Measurements from ENCODE around the gene NDUFC2.
"Not testable (repeated sequence)": the region's sequence is repeated elsewhere in the genome, so short reads cannot be mapped to it uniquely, and the experiment has no call there.

Gene NDUFC2

DNA sequence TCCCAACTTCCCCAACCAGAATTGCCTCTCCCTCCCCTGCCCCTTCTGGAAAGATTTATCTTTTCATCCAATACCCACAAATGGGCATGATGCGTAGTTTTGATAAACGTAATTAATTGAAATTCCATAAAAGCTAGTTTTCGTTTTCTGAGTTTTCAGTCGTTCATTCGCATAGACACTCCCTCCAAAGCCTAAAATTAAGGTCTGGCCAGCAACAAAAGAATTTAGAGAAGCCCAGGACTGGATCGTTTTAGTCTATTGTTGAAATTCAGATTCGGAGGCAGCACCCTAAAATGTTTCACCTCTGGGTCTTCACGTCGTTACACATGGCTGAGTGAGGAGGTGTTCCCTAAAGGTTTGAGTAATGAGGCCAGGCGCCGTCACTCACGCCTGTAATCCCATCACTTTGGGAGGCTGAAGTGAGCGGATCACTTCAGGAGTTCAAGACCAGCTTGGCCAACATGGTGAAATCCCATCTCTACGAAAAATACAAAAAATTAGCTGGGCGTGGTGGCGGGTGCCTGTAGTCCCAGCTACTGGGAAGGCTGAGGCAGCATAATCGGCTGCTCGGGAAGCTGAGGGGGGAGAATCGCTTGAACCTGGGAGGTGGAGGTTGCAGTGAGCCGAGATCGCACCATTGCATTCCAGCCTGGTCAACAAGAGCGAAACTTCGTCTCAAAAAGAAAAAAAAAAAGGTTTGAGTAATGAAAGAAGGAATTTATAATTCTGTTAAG, 589 bp upstream of the NDUFC2 start:
- DNase-seq (ENCODE audit: low read depth), result no peak

DNA sequence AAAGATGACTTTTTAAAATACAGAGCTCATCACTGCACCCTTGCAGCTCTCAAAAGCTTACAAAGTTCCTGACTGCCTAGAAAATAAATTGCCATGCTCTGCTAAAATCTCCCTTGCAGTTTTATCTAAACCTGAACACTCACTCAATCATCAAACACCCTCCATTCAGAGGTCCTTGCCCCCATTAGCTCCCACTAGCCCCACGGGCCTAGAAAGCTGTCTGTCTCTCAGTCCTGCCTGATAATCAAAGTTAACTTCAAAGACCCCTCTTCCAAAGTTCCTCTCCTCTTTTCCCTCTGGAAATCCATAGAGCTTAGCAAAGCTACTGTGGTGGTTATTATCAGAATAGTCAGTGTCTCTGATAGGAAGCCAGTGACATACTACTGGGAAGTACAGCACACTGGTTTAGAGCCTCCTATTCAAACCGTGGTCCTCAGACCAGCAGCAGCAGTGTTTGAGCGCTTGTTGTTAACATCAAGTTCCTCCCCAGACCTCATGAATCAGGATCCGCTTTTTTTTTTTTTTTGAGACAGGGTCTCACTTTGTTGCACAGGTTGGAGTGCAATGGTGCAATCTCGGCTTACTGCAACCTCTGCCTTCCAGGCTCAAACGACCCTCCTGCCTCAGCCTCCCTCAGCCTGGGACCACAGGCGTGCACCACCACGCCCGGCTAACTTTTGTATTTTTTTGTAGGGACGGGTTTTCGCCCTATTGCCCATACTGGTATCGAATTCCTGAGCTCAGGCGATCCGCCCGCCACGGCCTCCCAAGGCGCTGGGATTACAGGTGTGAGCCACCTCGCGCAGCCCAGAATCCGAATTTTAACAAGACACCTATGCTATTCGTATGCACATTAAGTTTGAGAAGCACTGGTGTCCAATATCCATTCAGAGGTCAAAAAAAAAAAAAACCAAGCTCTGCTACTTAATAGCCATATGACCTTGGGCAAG, 1.2 kb downstream of the NDUFC2 start:
- no peak for DNase-seq (ENCODE audit: low read depth)

- not testable (repeated sequence) for DNase-seq (ENCODE audit: low read depth)
Measured at GRCh38 chr11:78077592-78077991, 2.1 kb downstream of the NDUFC2 start.

DNA sequence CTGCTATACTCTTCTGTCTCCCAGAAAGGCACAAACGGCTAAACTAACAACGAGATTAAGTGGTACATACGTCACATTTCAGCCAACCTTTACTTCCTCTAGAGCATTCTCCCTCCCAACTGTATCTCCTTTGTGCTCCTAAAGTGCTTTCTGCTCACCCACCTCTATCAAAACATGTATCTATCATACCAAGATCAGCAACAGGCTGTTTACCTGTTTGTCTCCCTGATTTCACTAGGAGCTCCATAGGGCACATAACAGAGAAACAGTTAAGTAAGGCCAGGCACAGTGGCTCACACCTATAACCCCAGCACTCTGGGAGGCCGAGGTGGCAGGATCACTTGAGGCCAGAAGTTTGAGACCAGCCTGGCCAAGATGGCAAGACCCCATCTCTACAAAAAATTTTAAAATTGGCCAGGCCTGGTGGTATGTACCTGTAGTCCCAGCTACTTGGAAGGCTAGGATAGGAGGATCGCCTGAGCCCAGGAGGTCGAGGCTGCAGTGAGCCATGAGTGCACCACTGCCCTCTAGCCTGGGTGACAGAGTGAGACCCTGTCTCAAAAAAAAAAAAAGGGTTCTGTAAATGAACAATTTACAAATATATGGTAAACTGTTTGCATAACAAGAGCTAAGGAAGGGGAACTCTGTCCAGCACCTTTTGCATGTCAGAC, 2.8 kb downstream of the NDUFC2 start:
- no peak for DNase-seq (ENCODE audit: low read depth)

DNA sequence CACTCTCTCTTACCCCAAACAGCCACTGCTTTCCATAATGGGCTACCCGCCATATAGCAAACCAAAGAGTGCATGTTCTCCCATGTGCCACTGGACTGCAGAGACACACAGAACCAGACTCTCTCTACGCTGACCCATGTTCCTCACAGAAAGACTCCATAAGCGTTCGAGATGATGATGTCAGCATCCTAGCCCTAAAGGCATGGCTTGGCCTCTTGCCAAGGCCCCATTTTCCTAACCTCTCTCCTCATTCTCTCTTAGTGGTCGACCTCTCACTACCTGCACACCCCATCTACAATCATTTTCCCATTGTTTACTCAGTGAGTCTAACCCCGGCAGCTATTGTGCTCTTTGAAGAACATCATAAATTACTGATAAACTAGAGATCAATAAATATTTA, 4.9 kb downstream of the NDUFC2 start:
- DNase-seq (ENCODE audit: low read depth), result no peak

DNA sequence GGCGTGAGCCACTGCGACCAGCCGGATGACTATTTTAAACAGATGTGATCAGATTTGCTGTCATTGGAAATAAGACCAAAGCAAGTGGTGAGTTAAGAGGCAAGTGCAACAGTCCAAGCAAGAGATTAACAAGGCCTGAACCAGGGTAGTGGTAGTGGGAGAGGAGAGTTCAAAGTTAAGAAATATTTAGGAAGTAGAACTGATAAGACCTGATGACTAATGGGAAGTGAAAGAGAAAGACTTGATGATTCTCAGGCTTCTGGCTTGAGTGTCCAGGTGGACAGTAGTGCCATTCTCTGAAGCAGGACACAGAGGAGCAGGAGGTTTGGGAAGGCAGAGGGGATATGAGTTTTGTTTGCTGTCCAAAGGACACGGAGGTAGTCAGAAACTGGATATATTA, 7.2 kb downstream of the NDUFC2 start:
- no peak for DNase-seq (ENCODE audit: low read depth)

DNA sequence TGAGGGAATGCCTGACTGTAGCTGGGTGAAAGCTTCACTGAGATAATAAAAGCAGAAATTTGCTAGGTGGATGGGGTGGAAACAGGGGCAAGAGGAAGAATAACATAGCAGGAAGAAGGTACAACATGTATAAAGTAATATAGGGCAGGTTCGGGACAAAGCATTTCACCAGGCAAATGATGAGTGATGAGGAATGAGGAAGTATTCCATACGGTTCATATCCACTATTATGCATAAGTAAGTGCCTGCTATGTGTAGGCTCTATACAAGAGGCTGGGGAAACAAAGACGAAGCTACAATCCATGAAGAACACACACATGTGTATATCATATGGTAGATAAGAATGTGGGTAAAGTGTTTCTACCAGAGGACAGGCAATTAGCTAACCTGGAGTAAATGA, 7.9 kb downstream of the NDUFC2 start:
- no peak for DNase-seq (ENCODE audit: low read depth)

- no peak for DNase-seq (ENCODE audit: low read depth)
Measured at GRCh38 chr11:78070621-78071020, 9.0 kb downstream of the NDUFC2 start.

- no peak for DNase-seq (ENCODE audit: low read depth)
Measured at GRCh38 chr11:78069465-78069864, 10.2 kb downstream of the NDUFC2 start.

DNA sequence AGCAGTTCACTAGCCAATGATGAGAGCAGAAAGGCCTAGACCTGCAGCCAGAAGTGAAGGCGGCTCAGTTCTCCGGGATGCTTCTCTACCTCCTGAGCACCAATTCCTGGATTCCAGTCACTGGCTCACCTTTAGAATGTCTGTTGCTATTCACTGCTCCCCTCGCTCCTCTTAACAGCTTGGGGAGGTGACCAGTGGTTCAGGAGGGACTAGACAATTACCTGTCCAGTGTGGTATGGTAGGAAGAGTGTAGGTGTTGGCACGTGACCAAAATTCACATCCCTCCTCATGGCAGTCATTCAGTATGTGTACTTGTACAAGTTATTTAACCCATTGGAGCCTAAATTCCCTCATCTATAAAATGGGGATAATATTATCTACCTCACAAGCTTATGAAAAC, 12.0 kb downstream of the NDUFC2 start:
- DNase-seq (ENCODE audit: low read depth), result no peak

- DNase-seq (ENCODE audit: low read depth), result no peak
Measured at GRCh38 chr11:78066471-78066870, 13.2 kb downstream of the NDUFC2 start.

DNA sequence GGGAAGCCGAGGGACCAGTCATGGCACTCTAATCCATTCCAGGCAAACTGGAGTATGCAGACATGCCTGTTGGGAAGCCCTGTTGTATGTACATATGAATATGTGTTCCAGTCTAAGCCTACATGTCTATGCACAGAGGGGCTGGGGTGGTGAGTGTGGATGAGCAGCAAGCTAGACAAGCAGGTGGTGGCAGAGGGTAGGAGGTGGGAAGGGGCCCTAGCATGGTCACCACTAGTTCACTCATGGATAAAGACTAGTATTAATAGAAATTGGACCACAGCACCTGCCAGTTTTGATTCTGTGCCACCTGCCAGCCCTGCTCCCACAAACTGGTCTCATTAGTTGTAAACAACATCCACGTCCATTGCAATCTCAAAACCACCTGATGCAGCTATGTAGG, 14.5 kb downstream of the NDUFC2 start:
- DNase-seq (ENCODE audit: low read depth), result no peak

GRCh38 chr11:78063440-78064181, 16.1 kb downstream of the NDUFC2 start, which contains the start of gene THRSP:
TSS of gene THRSP (plus strand) at chr11:78063861. CDS start at chr11:78063882, 21 bp downstream.
- DNase-seq (ENCODE audit: low read depth), result no peak

GRCh38 chr11:78062671-78063070, 17.0 kb downstream of the NDUFC2 start:
- no peak for DNase-seq (ENCODE audit: low read depth)

GRCh38 chr11:78061921-78062311, 17.7 kb downstream of the NDUFC2 start:
- DNase-seq (ENCODE audit: low read depth), result no peak

DNA sequence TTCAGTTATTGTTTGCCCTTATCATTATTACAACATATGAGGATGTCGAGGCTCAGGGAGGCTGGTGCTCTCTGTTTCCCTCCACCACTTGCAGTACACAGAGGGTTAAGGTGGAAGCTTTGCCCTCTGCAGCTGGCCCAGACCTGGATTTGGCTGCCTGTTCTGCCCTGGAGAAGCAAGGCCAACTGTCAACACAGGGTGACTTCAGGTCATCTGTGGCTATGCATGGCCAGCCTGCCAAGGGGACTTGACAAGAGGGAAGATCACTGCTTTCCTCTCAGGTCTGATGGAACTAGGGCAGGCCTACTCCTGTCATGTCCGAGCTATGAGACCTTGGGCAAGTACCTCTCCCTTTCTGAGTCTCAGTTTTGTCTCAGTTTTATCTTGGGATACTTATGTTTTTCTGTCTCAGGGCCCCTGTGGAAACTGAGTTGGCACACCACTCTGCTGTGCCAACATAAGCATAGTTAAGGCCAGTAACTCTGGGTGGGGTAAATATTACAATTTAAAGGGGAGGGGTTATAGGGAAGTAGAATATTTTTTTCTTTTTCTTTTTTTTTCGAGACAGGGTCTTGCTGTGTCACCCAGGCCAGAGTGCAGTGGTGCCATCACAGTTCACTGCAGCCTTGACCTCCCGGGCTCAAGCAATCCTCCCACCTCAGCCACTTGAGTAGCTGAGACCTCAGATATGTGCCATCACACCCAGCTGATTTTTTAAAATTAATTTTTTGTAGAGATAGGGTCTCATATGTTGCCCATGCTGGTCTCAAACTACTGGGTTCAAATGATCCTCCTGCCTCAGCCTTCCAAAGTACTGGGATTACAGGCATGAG, 18.4 kb downstream of the NDUFC2 start:
- DNase-seq (ENCODE audit: low read depth), result no peak

- no peak for DNase-seq (ENCODE audit: low read depth)
Measured at GRCh38 chr11:78060533-78060932, 19.1 kb downstream of the NDUFC2 start.

DNA sequence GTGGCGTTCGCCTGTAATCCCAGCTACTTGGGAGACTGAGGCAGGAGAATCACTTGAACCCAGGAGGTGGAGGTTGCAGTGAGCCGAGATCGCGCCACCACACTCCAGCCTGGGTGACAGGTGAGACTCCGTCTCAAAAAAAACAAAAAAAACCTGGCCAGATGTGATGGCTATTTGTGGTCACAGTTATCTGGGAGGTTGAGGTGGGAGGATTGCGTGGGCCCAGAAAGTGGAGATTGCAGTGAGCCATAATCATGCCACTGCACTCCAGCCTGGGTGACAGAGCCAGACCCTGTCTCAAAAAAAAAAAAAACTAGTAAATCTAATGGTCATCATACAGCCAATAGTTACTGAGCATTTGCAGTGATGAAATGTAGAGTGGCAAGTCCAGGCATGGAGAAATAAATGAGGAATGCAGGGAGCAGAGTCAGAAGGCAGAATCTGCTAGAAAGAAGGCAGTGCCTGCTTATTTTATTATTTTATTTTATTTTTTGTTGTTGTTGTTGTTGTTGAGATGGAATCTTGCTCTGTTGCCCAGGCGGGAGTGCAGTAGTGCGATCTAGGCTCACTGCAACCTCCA, 19.8 kb downstream of the NDUFC2 start:
- DNase-seq (ENCODE audit: low read depth), result not testable (repeated sequence)

DNA sequence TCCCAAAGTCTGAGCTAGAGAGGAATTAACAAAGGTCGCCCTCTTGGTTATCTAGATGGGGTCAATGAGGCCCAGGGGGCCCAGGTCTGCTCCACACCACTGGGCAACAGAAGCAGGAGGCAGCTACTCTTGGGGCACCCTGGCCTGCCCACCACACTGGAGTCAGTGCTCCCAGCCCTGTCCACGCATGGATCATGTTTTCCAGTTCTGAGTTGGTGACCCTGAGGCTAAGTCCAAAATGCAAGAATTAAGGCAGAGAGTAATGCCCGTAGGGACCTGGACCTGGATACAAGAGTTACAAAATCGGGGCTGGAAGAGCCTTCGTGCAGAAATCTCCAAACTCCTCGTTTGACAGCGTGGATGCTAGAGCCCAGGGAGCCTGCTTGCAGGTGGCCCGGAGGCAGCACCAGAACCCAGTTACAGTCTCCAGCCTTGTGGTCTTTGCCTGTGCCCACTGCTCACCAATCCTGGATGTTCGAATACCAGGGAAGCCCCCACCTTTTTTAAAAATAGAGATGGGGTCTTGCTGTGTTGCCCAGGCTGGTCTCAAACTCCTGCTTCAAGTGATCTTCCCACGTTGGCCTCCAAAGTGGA, 22.1 kb downstream of the NDUFC2 start:
- no peak for DNase-seq (ENCODE audit: low read depth)

DNA sequence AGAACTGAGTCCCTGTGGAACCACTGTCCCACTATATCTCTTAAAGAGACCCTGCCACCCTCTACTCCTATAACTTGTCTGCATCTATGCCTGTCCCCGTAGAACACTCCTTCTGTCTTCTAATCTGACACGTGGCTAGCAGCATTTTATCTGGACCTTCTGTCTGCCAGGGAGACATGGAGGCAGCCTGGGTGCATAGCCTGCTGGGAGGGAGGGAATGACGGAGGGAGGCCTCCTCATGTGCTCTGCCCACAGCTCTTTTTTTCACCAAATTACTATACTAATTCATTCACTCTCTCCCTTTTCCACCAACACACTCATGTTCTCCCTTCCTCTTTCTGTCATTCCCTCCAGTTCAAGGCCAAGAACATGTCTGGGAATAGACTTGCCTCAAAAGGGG, 23.6 kb downstream of the NDUFC2 start:
- no peak for DNase-seq (ENCODE audit: low read depth)

Measured in activated gamma-delta T cell treated with anti-CD3 and anti-CD28 coated beads, Interleukin-2, amount 50 U/mL, for 16 hours (primary cell).